NCI-H1436 (cell line): ENCODE results near the gene PRAMEF14.
A peak's percentile ranks its signal among the peaks of the same experiment; 100 is the strongest.
"Not testable (repeated sequence)": the region's sequence is repeated elsewhere in the genome, so short reads cannot be mapped to it uniquely, and the experiment has no call there.

Experiments used
- DNase-seq: peaks from one replicate; lab custom pipeline; 2025; lab: John Stamatoyannopoulos, UW

Gene PRAMEF14, protein sequence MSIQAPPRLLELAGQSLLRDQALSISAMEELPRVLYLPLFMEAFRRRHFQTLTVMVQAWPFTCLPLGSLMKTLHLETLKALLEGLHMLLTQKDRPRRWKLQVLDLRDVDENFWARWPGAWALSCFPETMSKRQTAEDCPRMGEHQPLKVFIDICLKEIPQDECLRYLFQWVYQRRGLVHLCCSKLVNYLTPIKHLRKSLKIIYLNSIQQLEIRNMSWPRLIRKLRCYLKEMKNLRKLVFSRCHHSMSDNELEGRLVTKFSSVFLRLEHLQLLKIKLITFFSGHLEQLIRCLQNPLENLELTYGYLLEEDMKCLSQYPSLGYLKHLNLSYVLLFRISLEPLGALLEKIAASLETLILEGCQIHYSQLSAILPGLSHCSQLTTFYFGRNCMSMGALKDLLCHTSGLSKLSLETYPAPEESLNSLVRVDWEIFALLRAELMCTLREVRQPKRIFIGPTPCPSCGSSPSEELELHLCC

DNA sequence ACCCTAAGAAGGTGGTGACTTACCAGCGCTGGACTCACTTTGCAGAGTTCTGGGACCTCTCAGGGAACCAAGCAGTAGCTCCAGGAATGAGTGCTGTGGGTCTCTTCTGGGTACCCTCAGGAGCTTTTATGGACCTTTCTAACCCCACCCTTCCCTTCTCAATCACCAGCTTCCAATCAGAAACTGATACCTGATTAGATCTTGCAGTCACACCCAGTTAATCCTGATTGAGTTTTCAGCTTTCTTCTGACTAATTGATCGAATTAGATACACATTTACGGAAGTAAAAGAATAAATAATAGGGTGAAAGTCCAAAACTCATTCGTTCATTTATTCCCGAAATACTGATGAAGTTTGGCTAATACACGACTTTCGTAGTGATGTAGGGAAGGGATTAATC is at the start of gene PRAMEF14:
PRAMEF14 (minus strand) TSS at position 101 of the 400 bp plus-strand sequence. CDS start 1,820 bp downstream, outside the sequence.
- DNase-seq, result not testable (repeated sequence)

DNA sequence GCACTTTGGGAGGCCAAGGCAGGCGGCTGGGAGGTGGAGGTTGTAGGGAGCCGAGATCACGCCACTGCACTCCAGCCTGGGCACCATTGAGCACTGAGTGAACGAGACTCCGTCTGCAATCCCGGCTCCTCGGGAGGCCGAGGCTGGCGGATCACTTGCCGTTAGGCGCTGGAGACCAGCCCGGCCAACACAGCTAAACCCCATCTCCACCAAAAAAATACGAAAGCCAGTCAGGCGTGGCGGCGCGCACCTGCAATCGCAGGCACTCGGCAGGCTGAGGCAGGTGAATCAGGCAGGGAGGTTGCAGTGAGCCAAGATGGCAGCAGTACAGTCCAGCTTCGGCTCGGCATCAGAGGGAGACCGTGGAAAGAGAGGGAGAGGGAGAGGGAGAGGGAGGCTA is 48.4 kb upstream of the PRAMEF14 start:
- DNase-seq, result not testable (repeated sequence)

DNA sequence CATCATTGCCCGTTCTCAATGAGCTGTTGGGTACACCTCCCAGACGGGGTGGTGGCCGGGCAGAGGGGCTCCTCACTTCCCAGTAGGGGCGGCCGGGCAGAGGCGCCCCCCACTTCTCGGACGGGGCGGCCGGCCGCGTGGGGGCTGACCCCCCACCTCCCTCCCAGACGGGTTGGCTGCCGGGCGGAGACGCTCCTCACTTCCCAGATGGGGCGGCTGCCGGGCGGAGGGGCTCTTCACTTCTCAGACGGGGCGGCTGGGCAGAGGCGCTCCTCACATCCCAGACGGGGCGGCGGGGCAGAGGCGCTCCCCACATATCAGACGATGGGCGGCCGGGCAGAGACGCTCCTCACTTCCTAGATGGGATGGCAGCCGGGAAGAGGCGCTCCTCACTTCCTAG is 47.8 kb upstream of the PRAMEF14 start:
- not testable (repeated sequence) for DNase-seq

DNA sequence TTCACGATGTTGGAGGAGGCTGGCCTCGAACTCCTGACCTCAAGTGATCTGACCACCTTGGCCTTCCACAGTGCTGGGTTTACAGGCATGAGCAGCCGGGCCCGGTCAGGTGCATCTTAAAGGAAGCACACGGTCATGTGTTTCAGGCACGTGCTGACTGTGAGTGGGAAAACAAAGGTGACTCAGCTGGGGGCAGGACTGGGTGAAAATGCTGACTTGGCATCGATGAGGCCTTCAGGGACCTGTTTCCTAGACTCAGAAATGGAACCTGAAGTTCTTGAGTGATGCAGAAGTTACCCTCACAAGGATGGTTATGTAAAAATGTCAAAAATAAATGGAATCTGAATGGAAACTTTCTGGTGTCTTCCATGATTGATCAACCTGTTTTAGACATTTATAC is 46.1 kb upstream of the PRAMEF14 start:
- DNase-seq, result not testable (repeated sequence)

DNA sequence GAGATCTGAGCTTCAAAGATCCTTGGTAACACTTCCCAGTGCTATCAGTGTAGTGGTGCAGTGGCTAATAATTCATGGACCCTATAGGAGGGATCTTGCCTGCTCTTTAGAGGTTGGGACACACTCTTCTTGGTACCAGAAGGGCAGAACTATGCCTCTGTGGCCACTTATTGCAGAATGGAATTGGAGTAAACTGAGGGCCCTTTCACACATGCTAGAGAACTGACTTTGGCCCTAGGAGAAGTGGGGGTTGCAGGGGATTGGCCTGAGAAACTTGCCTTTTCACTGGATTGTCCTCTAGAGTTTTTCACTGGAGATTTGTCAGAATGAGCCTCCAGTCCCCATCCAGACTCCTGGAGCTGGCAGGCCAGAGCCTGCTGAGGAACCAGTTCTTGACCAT is 42.4 kb upstream of the PRAMEF14 start, which contains the start of gene PRAMEF17:
PRAMEF17 (plus strand) TSS at position 301 of the 400 bp plus-strand sequence; CDS start at position 327, 26 bp downstream.
- not testable (repeated sequence) for DNase-seq

DNA sequence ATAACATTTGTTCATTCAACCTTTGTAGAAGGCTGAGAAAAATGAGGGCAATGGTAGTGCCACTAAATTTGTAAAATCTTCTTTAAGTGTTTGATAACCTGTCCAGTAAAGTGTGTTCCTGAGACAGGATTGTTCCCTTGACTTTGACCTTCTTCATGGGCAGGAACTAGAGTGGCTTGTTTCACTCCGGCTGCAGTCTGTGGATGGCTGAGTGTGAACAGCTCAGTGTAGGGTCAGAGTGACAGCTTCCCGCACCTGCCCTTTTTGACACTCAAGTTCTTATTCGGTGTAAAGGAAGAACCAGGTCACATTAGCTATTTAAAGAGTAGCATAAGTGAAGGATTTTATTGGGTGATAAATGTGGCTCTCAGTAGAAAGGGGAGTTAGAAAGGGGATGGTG is 33.4 kb upstream of the PRAMEF14 start:
- not testable (repeated sequence) for DNase-seq

DNA sequence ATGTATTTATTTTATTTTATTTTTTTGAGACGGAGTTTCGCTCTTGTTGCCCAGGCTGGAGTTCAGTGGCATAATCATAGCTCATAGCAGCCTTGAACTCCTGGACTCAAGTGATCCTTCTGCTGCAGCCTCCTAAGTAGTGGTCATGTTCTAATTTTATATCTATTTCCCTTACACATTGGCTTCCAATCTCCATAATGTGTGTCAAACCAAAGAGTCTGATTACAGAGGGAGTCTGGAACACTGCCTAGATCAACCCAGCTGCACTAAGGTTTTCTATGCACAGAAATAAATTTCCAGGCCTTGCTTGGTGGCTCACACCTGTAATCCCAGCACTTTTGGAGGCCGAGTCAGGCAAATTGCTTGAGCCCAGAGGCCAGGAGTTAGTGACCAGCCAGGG is 32.0 kb upstream of the PRAMEF14 start:
- not testable (repeated sequence) for DNase-seq

DNA sequence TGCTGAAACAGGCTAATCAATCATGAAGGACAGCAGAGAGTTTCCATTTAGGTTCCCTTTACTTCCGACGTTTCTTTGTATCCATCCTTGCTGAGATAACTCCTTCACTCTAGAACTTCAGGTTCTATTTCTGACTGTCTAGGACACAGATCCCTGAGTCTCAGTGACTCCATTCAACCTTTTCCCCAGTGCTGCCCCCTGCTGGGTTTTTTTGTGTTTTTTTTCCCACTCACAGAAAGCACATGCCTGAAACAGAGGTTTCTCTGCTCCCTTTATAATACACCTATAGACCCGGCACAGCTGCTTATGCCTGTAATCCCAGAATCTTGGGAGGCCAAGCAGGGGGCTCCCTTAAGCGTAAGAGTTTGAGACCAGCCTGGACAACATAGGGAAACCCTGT is 21.6 kb upstream of the PRAMEF14 start:
- not testable (repeated sequence) for DNase-seq

DNA sequence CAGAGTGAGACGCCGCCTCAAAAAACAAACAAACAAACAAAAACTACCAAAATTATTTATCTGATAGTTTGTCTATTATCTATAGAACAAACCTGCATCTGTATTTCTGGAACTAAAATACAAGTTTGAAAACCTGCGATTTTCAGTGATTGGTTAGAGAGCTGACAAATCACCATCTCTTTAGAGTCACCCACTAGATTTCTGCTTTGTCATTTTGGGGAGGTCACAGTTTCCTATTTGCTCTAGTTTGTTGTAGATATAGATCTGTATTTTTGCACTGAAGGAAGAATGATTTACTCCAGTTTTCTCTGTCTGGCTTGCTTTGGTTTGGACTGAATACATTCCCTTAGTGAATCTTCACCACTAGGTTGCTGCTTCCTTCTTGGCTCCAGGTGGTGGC is 19.6 kb upstream of the PRAMEF14 start:
- not testable (repeated sequence) for DNase-seq

DNA sequence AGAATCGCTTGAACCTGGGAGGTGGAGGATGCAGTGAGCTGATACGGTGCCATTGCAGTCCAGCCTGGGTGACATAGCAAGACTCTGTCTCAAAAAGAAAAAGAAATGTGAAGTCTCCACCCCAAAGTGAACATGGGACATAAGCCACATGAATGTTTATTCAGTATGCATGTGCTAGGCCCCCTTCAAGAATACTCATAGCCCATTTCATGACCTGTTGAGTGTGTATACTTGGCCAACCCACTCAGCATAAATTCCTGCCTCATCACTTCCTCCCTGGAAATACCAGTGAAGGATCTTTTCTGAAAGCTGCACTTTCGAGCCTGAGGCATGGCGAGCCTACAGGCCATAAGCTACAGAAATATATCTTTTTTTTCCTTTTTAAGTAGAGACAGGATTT is 18.0 kb upstream of the PRAMEF14 start:
- DNase-seq, result not testable (repeated sequence)

DNA sequence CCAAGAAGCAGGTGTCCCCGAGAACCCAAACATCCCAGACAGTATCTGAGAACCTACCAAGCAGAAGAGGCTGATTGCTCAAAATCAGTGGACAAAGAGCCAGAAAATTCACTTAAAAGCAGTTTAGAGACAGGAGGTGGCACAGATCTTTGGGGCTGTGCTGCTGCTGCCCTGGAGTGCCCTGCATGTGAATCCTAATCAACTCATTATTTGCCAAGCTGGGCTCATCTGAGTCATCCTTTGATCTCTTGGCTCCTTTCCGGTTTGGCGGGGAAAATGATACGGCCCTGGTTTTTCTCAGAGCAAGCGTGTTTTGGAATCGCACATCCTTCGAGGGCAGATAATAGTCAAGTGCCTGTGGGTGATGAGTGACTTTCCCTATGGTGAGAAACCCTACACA is 15.4 kb upstream of the PRAMEF14 start:
- DNase-seq, result not testable (repeated sequence)

DNA sequence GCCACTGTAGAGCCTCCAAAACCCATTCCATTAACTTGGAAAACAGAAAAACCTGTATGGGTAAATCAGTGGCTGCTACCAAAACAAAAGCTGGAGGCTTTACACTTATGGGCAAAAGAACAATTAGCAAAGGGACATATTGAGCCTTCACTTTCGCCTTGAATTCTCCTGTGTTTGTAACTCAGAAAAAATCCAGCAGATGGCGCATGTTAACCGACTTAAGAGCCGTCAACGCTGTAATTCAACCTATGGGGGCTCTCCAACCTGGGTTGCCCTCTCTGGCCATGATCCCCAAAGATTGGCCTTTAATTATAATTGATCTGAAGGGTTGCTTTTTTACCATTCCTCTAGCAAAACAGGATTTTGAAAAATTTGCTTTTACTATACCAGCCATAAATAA is 9.8 kb upstream of the PRAMEF14 start:
- DNase-seq, result peak; percentile 35

DNA sequence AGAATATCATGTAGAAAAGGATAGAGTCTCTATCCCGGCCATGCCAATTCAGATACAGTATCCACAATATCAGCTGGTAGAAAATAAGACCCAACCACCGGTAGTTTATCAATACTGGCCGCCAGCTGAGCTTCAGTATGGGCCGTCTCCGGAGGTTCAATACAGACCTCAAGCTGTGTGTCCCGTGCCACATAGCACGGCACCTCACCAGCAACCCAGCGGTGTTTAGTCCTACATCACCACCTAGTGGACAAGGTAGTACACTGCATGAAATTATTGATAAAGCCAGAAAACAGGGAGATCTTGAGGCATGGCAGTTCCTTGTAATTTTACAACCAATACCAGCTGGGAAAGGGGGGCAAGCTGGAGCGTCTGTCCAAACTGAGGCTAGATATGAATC is 7.5 kb upstream of the PRAMEF14 start:
- DNase-seq, result not testable (repeated sequence)

DNA sequence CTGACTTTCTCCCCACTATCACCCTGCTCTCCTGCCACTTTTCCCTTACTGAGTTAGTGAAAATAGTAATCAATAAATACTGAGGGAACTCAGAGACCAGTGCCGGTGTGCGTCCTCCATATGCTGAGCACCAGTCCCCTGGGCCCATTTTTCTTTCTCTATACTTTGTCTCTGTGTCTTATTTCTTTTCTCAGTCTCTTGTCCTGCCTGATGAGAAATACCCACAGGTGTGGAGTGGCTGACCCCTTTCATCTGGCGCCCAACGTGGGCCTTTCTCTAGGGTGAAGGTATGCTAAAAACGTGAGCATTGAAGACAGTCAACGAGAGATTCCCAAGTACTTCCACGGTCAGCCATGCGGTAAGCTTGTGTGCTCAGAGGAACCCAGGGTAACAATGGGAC is 6.5 kb upstream of the PRAMEF14 start:
- not testable (repeated sequence) for DNase-seq

DNA sequence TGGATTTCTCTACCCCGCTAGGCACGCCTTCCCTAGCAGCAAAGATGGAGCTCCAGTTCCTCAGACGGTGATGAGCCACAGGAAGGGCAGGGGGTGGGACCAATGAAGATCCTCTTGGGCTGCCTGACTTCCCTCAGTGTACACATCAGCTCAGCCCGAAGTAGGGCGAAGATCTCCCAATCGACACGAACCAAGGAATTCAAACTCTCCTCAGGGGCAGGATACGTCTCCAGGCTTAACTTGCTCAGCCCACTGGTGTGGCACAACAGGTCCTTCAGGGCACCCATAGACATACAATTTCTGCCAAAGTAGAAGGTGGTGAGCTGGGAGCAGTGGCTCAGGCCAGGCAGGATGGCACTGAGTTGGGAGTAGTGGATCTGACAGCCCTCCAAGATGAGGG is 4.4 kb downstream of the PRAMEF14 start:
- DNase-seq, result not testable (repeated sequence)

DNA sequence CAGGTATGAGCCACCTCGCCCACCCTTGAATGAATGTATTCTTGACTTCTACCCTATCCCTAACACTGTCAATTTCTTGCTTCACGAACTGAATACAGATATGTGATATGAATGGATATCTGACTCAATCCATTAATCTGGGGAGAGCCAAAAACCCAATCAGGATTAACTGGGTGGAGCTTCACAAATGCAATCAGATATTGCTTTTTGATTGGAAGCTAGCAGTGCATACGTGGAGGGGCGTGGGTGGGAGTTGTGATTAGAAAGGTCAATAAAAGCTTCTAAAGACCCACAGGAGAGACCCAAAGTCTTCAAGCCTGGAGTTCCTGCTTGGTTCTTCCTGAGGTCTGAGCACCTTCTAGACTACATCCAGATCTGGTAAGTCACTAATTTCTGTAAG is 31.7 kb downstream of the PRAMEF14 start, which contains the start of gene PRAMEF15:
PRAMEF15 (plus strand) TSS at position 301 of the 400 bp plus-strand sequence. CDS start 2,827 bp downstream, outside the sequence.
- DNase-seq, result not testable (repeated sequence)

DNA sequence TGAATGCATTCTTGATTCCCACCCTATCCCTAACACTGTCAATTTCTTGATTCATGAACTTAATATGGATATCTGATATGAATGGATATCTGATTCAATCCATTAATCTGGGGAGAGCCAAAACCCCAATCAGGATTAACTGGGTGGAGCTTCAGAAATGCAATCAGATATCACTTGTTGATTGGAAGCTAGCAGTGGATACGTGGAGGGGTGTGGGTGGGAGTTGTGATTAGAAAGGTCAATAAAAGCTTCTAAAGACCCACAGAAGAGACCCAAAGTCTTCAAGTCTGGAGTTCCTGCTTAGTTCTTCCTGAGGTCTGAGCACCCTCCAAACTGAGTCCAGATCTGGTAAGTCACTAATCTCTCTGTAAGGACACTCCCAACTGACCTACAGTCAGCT is 43.7 kb downstream of the PRAMEF14 start, which contains the start of gene PRAMEF33:
PRAMEF33 (plus strand) TSS at position 301 of the 400 bp plus-strand sequence. CDS start 2,416 bp downstream, outside the sequence.
- not testable (repeated sequence) for DNase-seq

DNA sequence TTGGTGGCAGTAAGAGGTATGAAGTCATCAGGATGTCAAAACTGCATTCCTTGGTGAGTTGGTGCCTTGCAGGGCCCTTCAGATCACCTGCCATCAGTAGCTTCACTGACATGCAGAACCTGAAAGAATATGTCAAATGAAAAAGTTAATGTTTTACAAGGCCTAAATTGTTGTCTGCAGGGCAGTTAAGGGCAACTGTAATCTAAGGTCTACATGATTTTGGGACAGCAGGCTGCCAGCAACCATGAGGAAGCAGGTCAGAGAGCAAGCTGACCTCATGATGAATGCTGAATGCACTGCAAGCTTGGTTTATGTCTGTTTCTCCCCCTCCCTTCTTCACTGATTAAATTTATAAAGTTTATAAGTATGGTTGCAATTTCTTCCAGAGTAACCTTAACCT is 44.7 kb downstream of the PRAMEF14 start:
- DNase-seq, result not testable (repeated sequence)

DNA sequence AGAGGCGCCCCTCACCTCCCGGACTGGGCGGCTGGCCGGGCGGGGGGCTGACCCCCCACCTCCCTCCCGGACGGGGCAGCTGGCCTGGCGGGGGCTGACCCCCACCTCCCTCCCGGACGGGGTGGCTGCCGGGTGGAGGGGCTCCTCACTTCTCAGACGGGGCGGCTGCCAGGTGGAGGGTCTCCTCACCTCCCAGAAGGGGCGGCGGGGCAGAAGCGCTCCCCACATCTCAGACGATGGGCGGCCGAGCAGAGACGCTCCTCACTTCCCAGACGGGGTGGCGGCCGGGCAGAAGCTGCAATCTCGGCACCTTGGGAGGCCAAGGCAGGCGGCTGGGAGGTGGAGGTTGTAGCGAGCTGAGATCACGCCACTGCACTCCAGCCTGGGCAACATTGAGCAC is 48.2 kb downstream of the PRAMEF14 start:
- DNase-seq, result not testable (repeated sequence)

DNA sequence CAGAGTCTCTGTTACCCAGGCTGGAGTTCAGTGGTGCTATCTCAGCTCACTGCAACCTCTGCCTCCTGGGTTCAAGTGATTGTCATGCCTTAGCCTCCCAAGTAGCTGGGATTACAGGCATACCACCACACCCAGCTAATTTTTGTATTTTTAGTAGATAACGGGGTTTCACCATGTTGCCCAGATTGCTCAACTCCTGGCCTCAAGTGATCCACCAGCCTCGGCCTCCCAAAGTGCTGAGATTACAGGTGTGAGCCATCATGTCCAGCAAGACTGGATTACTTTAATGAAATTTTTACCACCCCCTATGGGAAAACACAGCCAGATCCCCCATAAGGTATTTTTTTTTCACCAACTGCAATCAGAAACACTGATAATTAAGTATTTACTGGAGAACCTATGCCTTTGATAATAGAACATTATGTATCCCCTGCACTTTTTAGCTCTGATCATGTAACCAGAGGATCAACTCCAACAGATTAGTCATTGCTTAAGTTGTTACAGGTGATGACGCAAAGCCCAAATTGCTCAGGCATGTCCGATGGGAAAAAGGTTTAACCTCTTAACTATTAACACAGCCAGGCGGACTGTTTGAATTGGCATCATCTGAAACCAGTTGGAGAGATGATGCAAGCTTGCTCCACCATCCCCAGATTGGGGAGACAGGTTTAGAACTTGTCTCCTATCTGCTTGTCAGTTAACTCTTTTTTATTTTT is 49.6 kb downstream of the PRAMEF14 start:
- DNase-seq, result not testable (repeated sequence)
